WTC11 (cell line): ENCODE measurements around the gene PLEKHA6. TPM values are rescaled to one million over a fixed set of nuclear protein-coding genes. Genes with fewer than 3 reads are reported as not detected.

ENCODE experiments used
- ATAC-seq: fragments of 200-7000 bp; cut with Tn5 transposase; 2 replicates; pipeline ENCODE4 v1.10.0; 2021; ENCODE audit warnings: mild to moderate bottlenecking, moderate library complexity
- CTCF ChIA-PET: fragments of 300-600 bp; sonication (Branson Sonifier 250); formaldehyde crosslinking; loops from one replicate; lab custom pipeline; 2021; ENCODE audit warnings: antibody characterized with exemption; lab: Charles Lee
- POLR2A ChIA-PET: fragments of 350-600 bp; sonication (Branson Sonifier 250); formaldehyde crosslinking; loops from one replicate; lab custom pipeline; 2021; ENCODE audit warnings: antibody characterized with exemption; lab: Charles Lee
- DNase-seq: peaks from one replicate; pipeline ENCODE4 v3.0.0; 2021; ENCODE audit warnings: low spot score
- H3K27ac Mint-ChIP-seq: 2 replicates; pipeline ENCODE4 v1.8.0; 2021; ENCODE audit warnings: mixed read lengths
- H3K27me3 Mint-ChIP-seq: 2 replicates; pipeline ENCODE4 v1.8.0; 2021; ENCODE audit warnings: low read depth, mild to moderate bottlenecking, moderate library complexity, mixed read lengths
- H3K36me3 Mint-ChIP-seq: 2 replicates; pipeline ENCODE4 v1.8.0; 2021; ENCODE audit warnings: mixed read lengths
- H3K4me1 Mint-ChIP-seq: 2 replicates; pipeline ENCODE4 v1.8.0; 2022; ENCODE audit warnings: mixed read lengths
- H3K4me3 Mint-ChIP-seq: 2 replicates; pipeline ENCODE4 v1.8.0; 2021; ENCODE audit warnings: mild to moderate bottlenecking, moderate library complexity, mixed read lengths
- H3K9me3 Mint-ChIP-seq: 2 replicates; pipeline ENCODE4 v1.8.0; 2021; ENCODE audit warnings: mixed read lengths
- AFF4 ChIP-seq: sonication (generic); formaldehyde crosslinking; IDR thresholded peaks from 2 replicates; pipeline ENCODE4 v1.8.1; 2023; ENCODE audit warnings: mild to moderate bottlenecking, missing genetic modification reagents, borderline replicate concordance
- ATF6 ChIP-seq: sonication (generic); formaldehyde crosslinking; IDR thresholded peaks from 2 replicates; pipeline ENCODE4 v1.8.1; 2023; ENCODE audit warnings: mild to moderate bottlenecking, missing genetic modification reagents
- CREM ChIP-seq: sonication (generic); formaldehyde crosslinking; IDR thresholded peaks from 2 replicates; pipeline ENCODE4 v1.8.1; 2022; ENCODE audit warnings: mild to moderate bottlenecking, missing genetic modification reagents, moderate library complexity
- GABPB1 ChIP-seq: sonication (generic); formaldehyde crosslinking; IDR thresholded peaks from 2 replicates; pipeline ENCODE4 v1.8.1; 2023; ENCODE audit warnings: mild to moderate bottlenecking, missing genetic modification reagents
- GRHL2 ChIP-seq: fragments of 250-450 bp; sonication (Bioruptor Pico); IDR thresholded peaks from 2 replicates; pipeline ENCODE4 v1.8.0; 2022; ENCODE audit warnings: mild to moderate bottlenecking, moderate library complexity; ENCODE audit not compliant: insufficient replicate concordance, severe bottlenecking
- JUN ChIP-seq: sonication (generic); formaldehyde crosslinking; IDR thresholded peaks from 2 replicates; pipeline ENCODE4 v1.8.0; 2023; ENCODE audit warnings: mild to moderate bottlenecking, missing genetic modification reagents
- MXD4 ChIP-seq: fragments of 250-450 bp; sonication (Bioruptor Pico); IDR thresholded peaks from 2 replicates; pipeline ENCODE4 v1.8.0; 2021; ENCODE audit warnings: mild to moderate bottlenecking, moderate library complexity, borderline replicate concordance
- NFYB ChIP-seq: sonication (generic); formaldehyde crosslinking; conservative IDR thresholded peaks from 2 replicates; pipeline ENCODE4 v1.8.0; 2022; ENCODE audit warnings: low read depth, missing genetic modification reagents
- SMAD4 ChIP-seq: sonication (generic); formaldehyde crosslinking; IDR thresholded peaks from 2 replicates; pipeline ENCODE4 v1.8.0; 2022; ENCODE audit warnings: mild to moderate bottlenecking, missing genetic modification reagents
- SOX15 ChIP-seq: fragments of 250-450 bp; sonication (Bioruptor Pico); IDR thresholded peaks from 2 replicates; pipeline ENCODE4 v1.9.0; 2021; ENCODE audit warnings: mild to moderate bottlenecking
- TCF7 ChIP-seq: sonication (generic); formaldehyde crosslinking; IDR thresholded peaks from 2 replicates; pipeline ENCODE4 v1.8.0; 2022; ENCODE audit warnings: mild to moderate bottlenecking, low read depth, missing genetic modification reagents, moderate library complexity
- TP53 ChIP-seq: sonication (generic); formaldehyde crosslinking; IDR thresholded peaks from 2 replicates; pipeline ENCODE4 v1.8.1; 2023; ENCODE audit warnings: mild to moderate bottlenecking, missing genetic modification reagents
- USF2 ChIP-seq: sonication (generic); formaldehyde crosslinking; IDR thresholded peaks from 2 replicates; pipeline ENCODE4 v1.8.1; 2023; ENCODE audit warnings: mild to moderate bottlenecking, missing genetic modification reagents, moderate library complexity
- ZNF138 ChIP-seq: sonication (generic); formaldehyde crosslinking; conservative IDR thresholded peaks from 2 replicates; pipeline ENCODE4 v1.8.1; 2022; ENCODE audit warnings: mild to moderate bottlenecking, moderate library complexity, missing genetic modification reagents
- ZNF317 ChIP-seq: sonication (generic); formaldehyde crosslinking; IDR thresholded peaks from 2 replicates; pipeline ENCODE4 v1.8.1; 2023; ENCODE audit warnings: low read depth, mild to moderate bottlenecking, moderate library complexity, missing genetic modification reagents, borderline replicate concordance
- ZNF396 ChIP-seq: fragments of 250-450 bp; sonication (Bioruptor Pico); IDR thresholded peaks from 2 replicates; pipeline ENCODE4 v1.8.0; 2021; ENCODE audit warnings: mild to moderate bottlenecking, moderate library complexity, borderline replicate concordance
- total RNA-seq: library from RNA; stranded (reverse); gene quantifications from 3 replicates; pipeline ENCODE4 v1.2.3, GENCODE V29; 2021
- TF ChIP-seq, protein P1 (sequence below): sonication (generic); formaldehyde crosslinking; IDR thresholded peaks from 2 replicates; pipeline ENCODE4 v1.8.1; 2023; ENCODE audit warnings: mild to moderate bottlenecking, moderate library complexity, missing genetic modification reagents
- TF ChIP-seq, protein P2 (sequence below): sonication (generic); formaldehyde crosslinking; IDR thresholded peaks from 2 replicates; pipeline ENCODE4 v1.8.0; 2022; ENCODE audit warnings: mild to moderate bottlenecking, missing genetic modification reagents
- TF ChIP-seq, protein P3 (sequence below): sonication (generic); formaldehyde crosslinking; IDR thresholded peaks from 2 replicates; pipeline ENCODE4 v1.8.1; 2022; ENCODE audit warnings: mild to moderate bottlenecking, missing genetic modification reagents, moderate library complexity, borderline replicate concordance
- TF ChIP-seq, protein P4 (sequence below): sonication (generic); formaldehyde crosslinking; IDR thresholded peaks from 2 replicates; pipeline ENCODE4 v1.8.0; 2022; ENCODE audit warnings: missing genetic modification reagents

The PLEKHA6 gene
- total RNA-seq, 1 experiment from 2014 or later, result 11.6 TPM

GRCh38 chr1:204204944-204205343, 154.8 kb downstream of the PLEKHA6 start:
- Mint-ChIP-seq H3K9me3 (no peaks in the 10 kb centered on the region), H3K4me3 (no peak overlapping the region), H3K27ac (no peak overlapping the region), H3K27me3 (no peaks in the 10 kb centered on the region; the same call in 1 of the 2 replicates), H3K36me3 (no peaks in the 10 kb centered on the region), H3K4me1 (no peaks in the 10 kb centered on the region)
- ChIA-PET POLR2A (no interaction called here), CTCF (interaction anchor here (0.8 to 6.0 kb wide), 8 partner anchors 9 to 194 kb away, joined by 4 to 159 read pairs (median 7); partner anchors contain the start of genes GOLT1A, PLEKHA6 and REN)
- no peak for ATAC-seq
- TF ChIP-seq TCF7 (CRISPR knock-in tag), result no peak
- TF ChIP-seq, protein P1, sequence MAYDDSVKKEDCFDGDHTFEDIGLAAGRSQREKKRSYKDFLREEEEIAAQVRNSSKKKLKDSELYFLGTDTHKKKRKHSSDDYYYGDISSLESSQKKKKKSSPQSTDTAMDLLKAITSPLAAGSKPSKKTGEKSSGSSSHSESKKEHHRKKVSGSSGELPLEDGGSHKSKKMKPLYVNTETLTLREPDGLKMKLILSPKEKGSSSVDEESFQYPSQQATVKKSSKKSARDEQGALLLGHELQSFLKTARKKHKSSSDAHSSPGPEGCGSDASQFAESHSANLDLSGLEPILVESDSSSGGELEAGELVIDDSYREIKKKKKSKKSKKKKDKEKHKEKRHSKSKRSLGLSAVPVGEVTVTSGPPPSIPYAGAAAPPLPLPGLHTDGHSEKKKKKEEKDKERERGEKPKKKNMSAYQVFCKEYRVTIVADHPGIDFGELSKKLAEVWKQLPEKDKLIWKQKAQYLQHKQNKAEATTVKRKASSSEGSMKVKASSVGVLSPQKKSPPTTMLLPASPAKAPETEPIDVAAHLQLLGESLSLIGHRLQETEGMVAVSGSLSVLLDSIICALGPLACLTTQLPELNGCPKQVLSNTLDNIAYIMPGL (CRISPR knock-in tag), result no peak
- TF ChIP-seq ZNF396 (CRISPR knock-in tag), result no peak
- TF ChIP-seq, protein P2, sequence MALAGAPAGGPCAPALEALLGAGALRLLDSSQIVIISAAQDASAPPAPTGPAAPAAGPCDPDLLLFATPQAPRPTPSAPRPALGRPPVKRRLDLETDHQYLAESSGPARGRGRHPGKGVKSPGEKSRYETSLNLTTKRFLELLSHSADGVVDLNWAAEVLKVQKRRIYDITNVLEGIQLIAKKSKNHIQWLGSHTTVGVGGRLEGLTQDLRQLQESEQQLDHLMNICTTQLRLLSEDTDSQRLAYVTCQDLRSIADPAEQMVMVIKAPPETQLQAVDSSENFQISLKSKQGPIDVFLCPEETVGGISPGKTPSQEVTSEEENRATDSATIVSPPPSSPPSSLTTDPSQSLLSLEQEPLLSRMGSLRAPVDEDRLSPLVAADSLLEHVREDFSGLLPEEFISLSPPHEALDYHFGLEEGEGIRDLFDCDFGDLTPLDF (CRISPR knock-in tag), result no peak
- TF ChIP-seq JUN (CRISPR knock-in tag), result no peak
- no peak for TF ChIP-seq TP53
- TF ChIP-seq MXD4 (CRISPR knock-in tag), result no peak
- no peak for DNase-seq

DNA sequence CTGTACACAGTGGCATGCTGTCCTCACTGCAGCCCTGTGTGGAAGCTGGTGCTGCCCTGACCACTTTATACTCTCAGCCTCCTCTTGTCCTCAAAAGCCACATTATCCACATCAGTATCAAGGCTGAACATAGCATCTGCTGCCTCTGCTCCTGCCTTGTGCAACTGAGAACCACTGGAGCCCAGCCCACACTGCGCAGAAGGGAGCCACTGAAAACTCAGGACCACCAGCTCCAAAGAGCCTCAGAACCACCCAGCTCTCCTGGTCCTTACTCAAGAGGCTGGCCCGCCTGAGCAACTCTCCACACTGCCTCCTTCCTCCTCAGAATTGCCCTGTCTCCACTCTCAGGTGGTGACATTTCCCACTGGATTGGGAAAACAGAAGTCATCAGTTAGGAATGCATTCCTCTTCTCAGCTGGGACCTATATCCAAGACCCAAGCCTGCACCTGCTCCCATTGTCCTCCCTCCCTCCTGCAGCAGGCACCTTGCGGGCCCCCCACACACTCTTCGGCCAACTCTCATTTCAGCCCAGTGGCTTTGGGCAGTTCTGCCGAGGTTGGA, 156.4 kb downstream of the PLEKHA6 start:
- ChIA-PET POLR2A (no interaction called here), CTCF (interaction anchor here (1.4 to 6.0 kb wide), 4 partner anchors 11 to 38 kb away, joined by 4 to 159 read pairs (median 5); partner anchors contain the start of genes GOLT1A and REN)
- Mint-ChIP-seq H3K9me3 (no peaks in the 10 kb centered on the region), H3K27ac (no peak overlapping the region), H3K4me1 (peaks cover 7% of the 10 kb centered on the region), H3K36me3 (no peaks in the 10 kb centered on the region), H3K4me3 (no peak overlapping the region), H3K27me3 (no peaks in the 10 kb centered on the region; the same call in 1 of the 2 replicates)
- DNase-seq, result no peak
- no peak for ATAC-seq
- no peak for TF ChIP-seq ZNF317 (CRISPR knock-in tag)
- TF ChIP-seq SOX15 (CRISPR knock-in tag), result no peak
- TF ChIP-seq NFYB (CRISPR knock-in tag), result no peak
- no peak for TF ChIP-seq GRHL2 (CRISPR knock-in tag)
- TF ChIP-seq AFF4 (CRISPR knock-in tag), result no peak
- TF ChIP-seq ATF6, result no peak
- TF ChIP-seq, protein P3, sequence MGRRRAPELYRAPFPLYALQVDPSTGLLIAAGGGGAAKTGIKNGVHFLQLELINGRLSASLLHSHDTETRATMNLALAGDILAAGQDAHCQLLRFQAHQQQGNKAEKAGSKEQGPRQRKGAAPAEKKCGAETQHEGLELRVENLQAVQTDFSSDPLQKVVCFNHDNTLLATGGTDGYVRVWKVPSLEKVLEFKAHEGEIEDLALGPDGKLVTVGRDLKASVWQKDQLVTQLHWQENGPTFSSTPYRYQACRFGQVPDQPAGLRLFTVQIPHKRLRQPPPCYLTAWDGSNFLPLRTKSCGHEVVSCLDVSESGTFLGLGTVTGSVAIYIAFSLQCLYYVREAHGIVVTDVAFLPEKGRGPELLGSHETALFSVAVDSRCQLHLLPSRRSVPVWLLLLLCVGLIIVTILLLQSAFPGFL (CRISPR knock-in tag), result no peak
- no peak for TF ChIP-seq ZNF138 (CRISPR knock-in tag)
- TF ChIP-seq, protein P4, sequence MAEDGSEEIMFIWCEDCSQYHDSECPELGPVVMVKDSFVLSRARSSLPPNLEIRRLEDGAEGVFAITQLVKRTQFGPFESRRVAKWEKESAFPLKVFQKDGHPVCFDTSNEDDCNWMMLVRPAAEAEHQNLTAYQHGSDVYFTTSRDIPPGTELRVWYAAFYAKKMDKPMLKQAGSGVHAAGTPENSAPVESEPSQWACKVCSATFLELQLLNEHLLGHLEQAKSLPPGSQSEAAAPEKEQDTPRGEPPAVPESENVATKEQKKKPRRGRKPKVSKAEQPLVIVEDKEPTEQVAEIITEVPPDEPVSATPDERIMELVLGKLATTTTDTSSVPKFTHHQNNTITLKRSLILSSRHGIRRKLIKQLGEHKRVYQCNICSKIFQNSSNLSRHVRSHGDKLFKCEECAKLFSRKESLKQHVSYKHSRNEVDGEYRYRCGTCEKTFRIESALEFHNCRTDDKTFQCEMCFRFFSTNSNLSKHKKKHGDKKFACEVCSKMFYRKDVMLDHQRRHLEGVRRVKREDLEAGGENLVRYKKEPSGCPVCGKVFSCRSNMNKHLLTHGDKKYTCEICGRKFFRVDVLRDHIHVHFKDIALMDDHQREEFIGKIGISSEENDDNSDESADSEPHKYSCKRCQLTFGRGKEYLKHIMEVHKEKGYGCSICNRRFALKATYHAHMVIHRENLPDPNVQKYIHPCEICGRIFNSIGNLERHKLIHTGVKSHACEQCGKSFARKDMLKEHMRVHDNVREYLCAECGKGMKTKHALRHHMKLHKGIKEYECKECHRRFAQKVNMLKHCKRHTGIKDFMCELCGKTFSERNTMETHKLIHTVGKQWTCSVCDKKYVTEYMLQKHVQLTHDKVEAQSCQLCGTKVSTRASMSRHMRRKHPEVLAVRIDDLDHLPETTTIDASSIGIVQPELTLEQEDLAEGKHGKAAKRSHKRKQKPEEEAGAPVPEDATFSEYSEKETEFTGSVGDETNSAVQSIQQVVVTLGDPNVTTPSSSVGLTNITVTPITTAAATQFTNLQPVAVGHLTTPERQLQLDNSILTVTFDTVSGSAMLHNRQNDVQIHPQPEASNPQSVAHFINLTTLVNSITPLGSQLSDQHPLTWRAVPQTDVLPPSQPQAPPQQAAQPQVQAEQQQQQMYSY, result no peak
- TF ChIP-seq SMAD4 (CRISPR knock-in tag), result no peak
- TF ChIP-seq USF2 (CRISPR knock-in tag), result no peak
- no peak for TF ChIP-seq CREM (CRISPR knock-in tag)
- TF ChIP-seq GABPB1 (CRISPR knock-in tag), result no peak
